Measurements from ENCODE around the gene CD96.

GRCh38 chr3:111568355-111568754, 26.4 kb downstream of the CD96 start:
- TF ChIP-seq CTCF (IDR thresholded peaks at IDR 0.05) (no peak), ZFX (IDR thresholded peaks at IDR 0.05; ENCODE audit: borderline replicate concordance) (no peak)

Data from 22Rv1 (cell line).